K562 (cell line): ENCODE results near the gene GLUL. TPM values are rescaled to one million over a fixed set of nuclear protein-coding genes. Genes with fewer than 3 reads are reported as not detected.

Source experiments
- ADNP ChIP-seq: fragments of 200-800 bp; sonication (Bioruptor generic); IDR thresholded peaks from 2 replicates; pipeline ENCODE4 v1.6.1; 2016; ENCODE audit warnings: missing genetic modification characterization, missing compliant biosample characterization
- CEBPB ChIP-seq: fragments of 450-650 bp; IDR thresholded peaks from 2 replicates; pipeline ENCODE4 v1.6.1; 2016; ENCODE audit warnings: missing genetic modification characterization, missing compliant biosample characterization
- MTA2 ChIP-seq: fragments of 450-650 bp; IDR thresholded peaks from 2 replicates; pipeline ENCODE4 v1.6.1; 2016; ENCODE audit warnings: low read depth
- NELFE ChIP-seq: IDR thresholded peaks from 2 replicates; pipeline ENCODE4 v1.6.1; 2011; ENCODE audit warnings: mild to moderate bottlenecking; ENCODE audit not compliant: insufficient read depth, insufficient read length
- THAP7 ChIP-seq: fragments of 250-450 bp; sonication (Bioruptor Pico); IDR thresholded peaks from 2 replicates; pipeline ENCODE4 v1.5.0; 2021
- ZBTB9 ChIP-seq: fragments of 450-650 bp; formaldehyde crosslinking; IDR thresholded peaks from 2 replicates; pipeline ENCODE4 v1.4.0; 2020; ENCODE audit warnings: mild to moderate bottlenecking, moderate library complexity
- ZNF197 ChIP-seq: fragments of 200-800 bp; sonication (Bioruptor generic); IDR thresholded peaks from 2 replicates; pipeline ENCODE4 v1.6.1; 2016; ENCODE audit warnings: low read depth, missing genetic modification characterization, missing compliant biosample characterization
- polyA plus RNA-seq, 8 experiments: library from polyadenylated mRNA; depleted of rRNA in 4 of 8; stranded (reverse) in 5 of 8; unstranded in 3 of 8; fragments of >200 nt; fragmentation: Nextera tagmentation in 2 of 8; fragmentation: Illumina TruSeq in 1 of 8; extraction: Ambion mirVana in 2 of 8; extraction: Trizol in 1 of 8; gene quantifications; 2 replicates each; pipeline versions ENCODE4 v1.2.1 to v1.2.3, GENCODE V29; 2011 to 2014; ENCODE audit warnings: inconsistent platforms in 1 of 8, missing spikeins in 1 of 8
- total RNA-seq, 7 experiments: library from RNA; depleted of rRNA in 6 of 7; stranded (reverse); fragments of >200 nt in 6 of 7; fragmentation: Illumina TruSeq in 2 of 7; extraction: Trizol in 2 of 7; gene quantifications; 2 replicates each; pipeline versions ENCODE4 v1.2.1 to v1.2.3, GENCODE V29; 2011 to 2021; ENCODE audit warnings: low replicate concordance in 1 of 7
- TF ChIP-seq, protein P1 (sequence below): sonication (generic); formaldehyde crosslinking; IDR thresholded peaks from 2 replicates; pipeline ENCODE4 v1.9.0; 2022; ENCODE audit warnings: mild to moderate bottlenecking, missing genetic modification reagents
- TF ChIP-seq, protein P2 (sequence below), 3 experiments: fragments of 200-800 bp in 1 of 3; sonication (Bioruptor generic) in 1 of 3; sonication (generic) in 1 of 3; formaldehyde crosslinking in 1 of 3; IDR thresholded peaks; 2 replicates each; pipeline versions ENCODE4 v1.6.1 to v1.8.0; 2016 to 2022; ENCODE audit warnings: mild to moderate bottlenecking in 2 of 3, missing compliant biosample characterization in 2 of 3, missing genetic modification characterization in 2 of 3, missing genetic modification reagents in 1 of 3
- TF ChIP-seq, protein P3 (sequence below): fragments of 250-450 bp; sonication (Bioruptor Pico); IDR thresholded peaks from 2 replicates; pipeline ENCODE4 v1.8.0; 2021; ENCODE audit warnings: mild to moderate bottlenecking, moderate library complexity
- TF ChIP-seq, protein P4 (sequence below): fragments of 250-450 bp; sonication (Bioruptor Pico); IDR thresholded peaks from 2 replicates; pipeline ENCODE4 v1.4.0; 2020; ENCODE audit warnings: mild to moderate bottlenecking, moderate library complexity
- TF ChIP-seq, protein P5 (sequence below): fragments of 200-800 bp; sonication (Bioruptor generic); IDR thresholded peaks from 2 replicates; pipeline ENCODE4 v1.6.1; 2017; ENCODE audit warnings: missing genetic modification characterization, missing compliant biosample characterization

The GLUL gene
- total and polyA plus RNA-seq, 9 of the 15 experiments (the other 6 are each of a cell fraction or from before 2014, with no cell fraction given), result 1,088 to 4,222 (median 1,338) TPM

- 0 out of 2 replicates have a peak, but pooled peaks have one; percentile 16 for TF ChIP-seq ZBTB9 (CRISPR knock-in tag)
- TF ChIP-seq, protein P1, sequence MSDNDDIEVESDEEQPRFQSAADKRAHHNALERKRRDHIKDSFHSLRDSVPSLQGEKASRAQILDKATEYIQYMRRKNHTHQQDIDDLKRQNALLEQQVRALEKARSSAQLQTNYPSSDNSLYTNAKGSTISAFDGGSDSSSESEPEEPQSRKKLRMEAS (CRISPR knock-in tag), result no peak
- TF ChIP-seq ADNP (tag), result 0 out of 2 replicates have a peak, but pooled peaks have one; percentile 12
- TF ChIP-seq, protein P2, sequence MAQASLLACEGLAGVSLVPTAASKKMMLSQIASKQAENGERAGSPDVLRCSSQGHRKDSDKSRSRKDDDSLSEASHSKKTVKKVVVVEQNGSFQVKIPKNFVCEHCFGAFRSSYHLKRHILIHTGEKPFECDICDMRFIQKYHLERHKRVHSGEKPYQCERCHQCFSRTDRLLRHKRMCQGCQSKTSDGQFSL (CRISPR knock-in tag; IDR thresholded peaks at IDR 0.05), result no peak
- TF ChIP-seq, protein P2 (tag; IDR thresholded peaks at IDR 0.05), result peak in 1 of 2 experiments; percentile 79; a peak in 2 of 4 replicates
- TF ChIP-seq ZNF197, result peak; percentile 82; the same call in 1 of the 2 replicates
- TF ChIP-seq THAP7 (CRISPR knock-in tag), result 0 out of 2 replicates have a peak, but pooled peaks have one; percentile 47
- TF ChIP-seq, protein P3, sequence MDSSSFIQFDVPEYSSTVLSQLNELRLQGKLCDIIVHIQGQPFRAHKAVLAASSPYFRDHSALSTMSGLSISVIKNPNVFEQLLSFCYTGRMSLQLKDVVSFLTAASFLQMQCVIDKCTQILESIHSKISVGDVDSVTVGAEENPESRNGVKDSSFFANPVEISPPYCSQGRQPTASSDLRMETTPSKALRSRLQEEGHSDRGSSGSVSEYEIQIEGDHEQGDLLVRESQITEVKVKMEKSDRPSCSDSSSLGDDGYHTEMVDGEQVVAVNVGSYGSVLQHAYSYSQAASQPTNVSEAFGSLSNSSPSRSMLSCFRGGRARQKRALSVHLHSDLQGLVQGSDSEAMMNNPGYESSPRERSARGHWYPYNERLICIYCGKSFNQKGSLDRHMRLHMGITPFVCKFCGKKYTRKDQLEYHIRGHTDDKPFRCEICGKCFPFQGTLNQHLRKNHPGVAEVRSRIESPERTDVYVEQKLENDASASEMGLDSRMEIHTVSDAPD, result no peak
- no peak for TF ChIP-seq NELFE
- TF ChIP-seq CEBPB, result peak; percentile 85
- TF ChIP-seq MTA2, result no peak
- TF ChIP-seq, protein P4, sequence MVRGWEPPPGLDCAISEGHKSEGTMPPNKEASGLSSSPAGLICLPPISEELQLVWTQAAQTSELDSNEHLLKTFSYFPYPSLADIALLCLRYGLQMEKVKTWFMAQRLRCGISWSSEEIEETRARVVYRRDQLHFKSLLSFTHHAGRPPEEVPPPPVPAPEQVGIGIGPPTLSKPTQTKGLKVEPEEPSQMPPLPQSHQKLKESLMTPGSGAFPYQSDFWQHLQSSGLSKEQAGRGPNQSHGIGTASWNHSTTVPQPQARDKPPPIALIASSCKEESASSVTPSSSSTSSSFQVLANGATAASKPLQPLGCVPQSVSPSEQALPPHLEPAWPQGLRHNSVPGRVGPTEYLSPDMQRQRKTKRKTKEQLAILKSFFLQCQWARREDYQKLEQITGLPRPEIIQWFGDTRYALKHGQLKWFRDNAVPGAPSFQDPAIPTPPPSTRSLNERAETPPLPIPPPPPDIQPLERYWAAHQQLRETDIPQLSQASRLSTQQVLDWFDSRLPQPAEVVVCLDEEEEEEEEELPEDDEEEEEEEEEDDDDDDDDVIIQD (CRISPR knock-in tag), result peak; percentile 60; the same call in 1 of the 2 replicates
- TF ChIP-seq, protein P5, sequence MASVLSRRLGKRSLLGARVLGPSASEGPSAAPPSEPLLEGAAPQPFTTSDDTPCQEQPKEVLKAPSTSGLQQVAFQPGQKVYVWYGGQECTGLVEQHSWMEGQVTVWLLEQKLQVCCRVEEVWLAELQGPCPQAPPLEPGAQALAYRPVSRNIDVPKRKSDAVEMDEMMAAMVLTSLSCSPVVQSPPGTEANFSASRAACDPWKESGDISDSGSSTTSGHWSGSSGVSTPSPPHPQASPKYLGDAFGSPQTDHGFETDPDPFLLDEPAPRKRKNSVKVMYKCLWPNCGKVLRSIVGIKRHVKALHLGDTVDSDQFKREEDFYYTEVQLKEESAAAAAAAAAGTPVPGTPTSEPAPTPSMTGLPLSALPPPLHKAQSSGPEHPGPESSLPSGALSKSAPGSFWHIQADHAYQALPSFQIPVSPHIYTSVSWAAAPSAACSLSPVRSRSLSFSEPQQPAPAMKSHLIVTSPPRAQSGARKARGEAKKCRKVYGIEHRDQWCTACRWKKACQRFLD (CRISPR knock-in tag), result peak; percentile 61; the same call in 1 of the 2 replicates
These were observed 51.1 kb downstream of the GLUL start (continued) for GRCh38 chr1:182340233-182341058.
